GM23248 (cell line): Measurements from ENCODE around the gene KIFC3. TPM values are rescaled to one million over a fixed set of nuclear protein-coding genes. Genes with fewer than 3 reads are reported as not detected.
"Not testable (repeated sequence)": the region's sequence is repeated elsewhere in the genome, so short reads cannot be mapped to it uniquely, and the experiment has no call there.

Experiments
- DNase-seq: peaks from one replicate; pipeline ENCODE4 v3.0.0-alpha.2; 2015
- H2AFZ ChIP-seq: fragments of 200-600 bp; sonication (generic); 2 replicates; pipeline ENCODE4 v1.6.1; 2016; ENCODE audit warnings: antibody characterized with exemption
- H3F3A ChIP-seq: fragments of 200-600 bp; sonication (generic); 2 replicates; pipeline ENCODE4 v1.6.1; 2016; ENCODE audit warnings: mild to moderate bottlenecking, antibody characterized with exemption, mixed run types; ENCODE audit not compliant: insufficient read depth
- H3K27ac ChIP-seq: fragments of 200-600 bp; sonication (generic); 2 replicates; pipeline ENCODE4 v1.5.1; 2016; ENCODE audit warnings: mild to moderate bottlenecking
- H3K27me3 ChIP-seq: fragments of 200-600 bp; sonication (generic); replicated peaks from 2 replicates; pipeline ENCODE4 v1.6.1; 2016; ENCODE audit warnings: mild to moderate bottlenecking; ENCODE audit not compliant: insufficient read depth
- H3K36me3 ChIP-seq: fragments of 200-600 bp; sonication (generic); 2 replicates; pipeline ENCODE4 v1.6.1; 2016; ENCODE audit warnings: low read depth, mild to moderate bottlenecking
- H3K4me1 ChIP-seq: fragments of 200-600 bp; sonication (generic); 2 replicates; pipeline ENCODE4 v1.6.1; 2016; ENCODE audit warnings: mild to moderate bottlenecking; ENCODE audit not compliant: insufficient read depth
- H3K4me2 ChIP-seq: fragments of 200-600 bp; sonication (generic); one replicate; pipeline ENCODE4 v1.6.1; 2016; ENCODE audit warnings: mild to moderate bottlenecking; ENCODE audit not compliant: unreplicated experiment
- H3K4me3 ChIP-seq: fragments of 200-600 bp; sonication (generic); 2 replicates; pipeline ENCODE4 v1.5.1; 2016; ENCODE audit warnings: mild to moderate bottlenecking
- H3K79me2 ChIP-seq: fragments of 200-600 bp; sonication (generic); 2 replicates; pipeline ENCODE4 v1.6.1; 2016; ENCODE audit warnings: mild to moderate bottlenecking; ENCODE audit not compliant: insufficient read depth
- H3K9ac ChIP-seq: fragments of 200-600 bp; sonication (generic); 2 replicates; pipeline ENCODE4 v1.6.1; 2016; ENCODE audit warnings: mild to moderate bottlenecking
- H3K9me2 ChIP-seq: fragments of 200-600 bp; sonication (generic); 2 replicates; pipeline ENCODE4 v1.6.1; 2016; ENCODE audit warnings: mixed run types, mild to moderate bottlenecking, moderate library complexity; ENCODE audit not compliant: insufficient read depth
- H3K9me3 ChIP-seq: fragments of 200-600 bp; sonication (generic); one replicate; pipeline ENCODE4 v1.6.1; 2017; ENCODE audit warnings: low read depth
- H4K20me1 ChIP-seq: fragments of 200-600 bp; sonication (generic); 2 replicates; pipeline ENCODE4 v1.6.0; 2016; ENCODE audit not compliant: insufficient read depth
- EZH2 ChIP-seq: fragments of 200-600 bp; sonication (generic); IDR thresholded peaks from 2 replicates; pipeline ENCODE4 v1.6.1; 2018; ENCODE audit warnings: antibody characterized with exemption, mild to moderate bottlenecking; ENCODE audit not compliant: insufficient read depth, poor library complexity, severe bottlenecking
- EZH2phosphoT487 ChIP-seq: fragments of 200-600 bp; sonication (generic); IDR thresholded peaks from 2 replicates; pipeline ENCODE4 v1.6.1; 2018; ENCODE audit warnings: antibody characterized with exemption, moderate library complexity, mild to moderate bottlenecking, low read depth; ENCODE audit not compliant: insufficient read depth
- WGBS, 2 experiments: methylation state at CpG; one replicate each; pipeline ENCODE4 v1.1.6; 2015 to 2017; ENCODE audit warnings: low lambda C conversion rate in 2 of 2, low coverage in 1 of 2; ENCODE audit errors: missing lambda C conversion rate in 2 of 2; 5-methylcytosine and 5-hydroxymethylcytosine counted together
- in situ Hi-C: fragments of 300-500 bp; cut with MboI; formaldehyde crosslinking; loops from 2 replicates; pipeline ENCODE4 v1.15.0; 2020
- polyA plus RNA-seq: library from polyadenylated mRNA; unstranded; fragments of >200 nt; fragmentation: Nextera tagmentation; extraction: Ambion mirVana; gene quantifications from 2 replicates; pipeline ENCODE4 v1.2.1, GENCODE V29; 2016
- total RNA-seq: library from RNA; depleted of rRNA; stranded (reverse); fragments of >200 nt; shearing (Covaris generic); gene quantifications from 2 replicates; pipeline ENCODE4 v1.2.3, GENCODE V29; 2014

KIFC3 gene
- total and polyA plus RNA-seq, 2 experiments from 2014 or later, result 27.0 to 65.3 TPM

- H3K27me3 ChIP-seq, result no peaks in the 10 kb centered on the region
- DNase-seq, result no peak
- 77 to 85% methylated on average over 13 of the region's 13 CpGs for WGBS, 2 experiments
- TF ChIP-seq EZH2 (no peak), EZH2phosphoT487 (no peak)
- H3K9ac ChIP-seq, result no peak overlapping the region
- in situ Hi-C loops, result no loop called here
- no peaks in the 10 kb centered on the region for H3K79me2 ChIP-seq
- H3K36me3 ChIP-seq, result no peaks in the 10 kb centered on the region
- H4K20me1 ChIP-seq, result no peaks in the 10 kb centered on the region
- H3K4me1 ChIP-seq, result peaks cover 13% of the 10 kb centered on the region
- no peaks in the 10 kb centered on the region for H3K9me3 ChIP-seq
- H3K4me3 ChIP-seq, result no peak overlapping the region
- peaks cover 21% of the 10 kb centered on the region for H3F3A ChIP-seq
- no peak overlapping the region for H3K4me2 ChIP-seq
- H3K27ac ChIP-seq, result no peak overlapping the region
- H3K9me2 ChIP-seq, result no peaks in the 10 kb centered on the region
- no peak overlapping the region for H2AFZ ChIP-seq
Observed at GRCh38 chr16:57730771-57731730, 71.2 kb downstream of the KIFC3 start.

GRCh38 chr16:57729852-57730251 is 72.4 kb downstream of the KIFC3 start:
- in situ Hi-C loops, H3K9me2 ChIP-seq, H3K27ac ChIP-seq, H3K79me2 ChIP-seq, H4K20me1 ChIP-seq, H3K4me2 ChIP-seq, H2AFZ ChIP-seq, H3K4me3 ChIP-seq, H3K9ac ChIP-seq, H3K27me3 ChIP-seq, H3K36me3 ChIP-seq, H3K9me3 ChIP-seq, DNase-seq: not testable (repeated sequence)
- peaks cover 21% of the 10 kb centered on the region for H3F3A ChIP-seq
- WGBS, 2 experiments, result 87% methylated on average over 6 of the region's 6 CpGs; no CpG with 5 or more reads in 1 of the 2 experiments
- H3K4me1 ChIP-seq, result peaks cover 13% of the 10 kb centered on the region

GRCh38 chr16:57729182-57729484 is 73.2 kb downstream of the KIFC3 start:
- H3F3A ChIP-seq, result peaks cover 21% of the 10 kb centered on the region
- H3K9me3 ChIP-seq, result no peaks in the 10 kb centered on the region
- DNase-seq, result no peak
- no peaks in the 10 kb centered on the region for H3K79me2 ChIP-seq
- no peaks in the 10 kb centered on the region for H4K20me1 ChIP-seq
- 39% methylated on average over 1 of the region's 1 CpG; no CpG with 5 or more reads in 1 of the 2 experiments for WGBS, 2 experiments
- H3K9me2 ChIP-seq, result no peaks in the 10 kb centered on the region
- no peak overlapping the region for H2AFZ ChIP-seq
- peaks cover 8% of the 10 kb centered on the region for H3K4me1 ChIP-seq
- TF ChIP-seq EZH2phosphoT487 (no peak), EZH2 (no peak)
- no peaks in the 10 kb centered on the region for H3K36me3 ChIP-seq
- no peak overlapping the region for H3K9ac ChIP-seq
- H3K27me3 ChIP-seq, result no peaks in the 10 kb centered on the region
- in situ Hi-C loops, result no loop called here
- no peak overlapping the region for H3K4me2 ChIP-seq
- no peak overlapping the region for H3K4me3 ChIP-seq
- H3K27ac ChIP-seq, result no peak overlapping the region

- H3K36me3 ChIP-seq, result no peaks in the 10 kb centered on the region
- H3K4me1 ChIP-seq, result peaks cover 8% of the 10 kb centered on the region
- TF ChIP-seq EZH2phosphoT487 (no peak), EZH2 (no peak)
- no peak overlapping the region for H2AFZ ChIP-seq
- no peak for DNase-seq
- H3K4me3 ChIP-seq, result no peak overlapping the region
- peaks cover 20% of the 10 kb centered on the region for H3F3A ChIP-seq
- H3K27ac ChIP-seq, result no peak overlapping the region
- no peaks in the 10 kb centered on the region for H3K79me2 ChIP-seq
- 93 to 95% methylated on average over 14 of the region's 14 CpGs for WGBS, 2 experiments
- no peaks in the 10 kb centered on the region for H3K9me3 ChIP-seq
- no peak overlapping the region for H3K9ac ChIP-seq
- no peaks in the 10 kb centered on the region for H3K27me3 ChIP-seq
- no peaks in the 10 kb centered on the region for H3K9me2 ChIP-seq
- in situ Hi-C loops, result no loop called here
- no peak overlapping the region for H3K4me2 ChIP-seq
- H4K20me1 ChIP-seq, result no peaks in the 10 kb centered on the region
Observed at GRCh38 chr16:57728336-57729181, 73.7 kb downstream of the KIFC3 start.
